ENCODE data around the gene PRSS12.
"Not testable (repeated sequence)": the region's sequence is repeated elsewhere in the genome, so short reads cannot be mapped to it uniquely, and the experiment has no call there.

DNA sequence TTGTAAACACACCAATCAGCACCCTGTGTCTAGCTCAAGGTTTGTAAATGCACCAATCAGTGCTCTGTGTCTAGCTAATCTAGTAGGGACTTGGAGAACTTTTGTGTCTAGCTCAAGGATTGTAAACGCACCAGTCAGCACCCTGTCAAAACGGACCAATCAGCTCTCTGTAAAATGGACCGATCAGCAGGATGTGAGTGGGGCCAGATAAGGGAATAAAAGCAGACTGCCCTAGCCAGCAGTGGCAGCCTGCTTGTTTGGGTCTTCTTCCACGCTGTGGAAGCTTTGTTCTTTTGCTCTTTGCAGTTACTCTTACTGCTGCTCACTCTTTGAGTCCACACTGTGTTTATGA lies 86.7 kb downstream of the PRSS12 start:
- TF ChIP-seq, protein P1, sequence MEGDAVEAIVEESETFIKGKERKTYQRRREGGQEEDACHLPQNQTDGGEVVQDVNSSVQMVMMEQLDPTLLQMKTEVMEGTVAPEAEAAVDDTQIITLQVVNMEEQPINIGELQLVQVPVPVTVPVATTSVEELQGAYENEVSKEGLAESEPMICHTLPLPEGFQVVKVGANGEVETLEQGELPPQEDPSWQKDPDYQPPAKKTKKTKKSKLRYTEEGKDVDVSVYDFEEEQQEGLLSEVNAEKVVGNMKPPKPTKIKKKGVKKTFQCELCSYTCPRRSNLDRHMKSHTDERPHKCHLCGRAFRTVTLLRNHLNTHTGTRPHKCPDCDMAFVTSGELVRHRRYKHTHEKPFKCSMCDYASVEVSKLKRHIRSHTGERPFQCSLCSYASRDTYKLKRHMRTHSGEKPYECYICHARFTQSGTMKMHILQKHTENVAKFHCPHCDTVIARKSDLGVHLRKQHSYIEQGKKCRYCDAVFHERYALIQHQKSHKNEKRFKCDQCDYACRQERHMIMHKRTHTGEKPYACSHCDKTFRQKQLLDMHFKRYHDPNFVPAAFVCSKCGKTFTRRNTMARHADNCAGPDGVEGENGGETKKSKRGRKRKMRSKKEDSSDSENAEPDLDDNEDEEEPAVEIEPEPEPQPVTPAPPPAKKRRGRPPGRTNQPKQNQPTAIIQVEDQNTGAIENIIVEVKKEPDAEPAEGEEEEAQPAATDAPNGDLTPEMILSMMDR (IDR thresholded peaks at IDR 0.05 in 4 of 5, conservative IDR thresholded peaks at IDR 0.05 in 1 of 5), result not testable (repeated sequence)
- not testable (repeated sequence) for TF ChIP-seq POLR2A (IDR thresholded peaks at IDR 0.05)
